CD4-positive, alpha-beta T cell treated with Interleukin-10 for 1 hour (primary cell): ENCODE data around the gene SERHL2.
"Not testable (repeated sequence)": the region's sequence is repeated elsewhere in the genome, so short reads cannot be mapped to it uniquely, and the experiment has no call there.

ENCODE experiments used
- DNase-seq: peaks from one replicate; pipeline ENCODE4 v3.0.0-alpha.2; 2020

The SERHL2 gene

DNA sequence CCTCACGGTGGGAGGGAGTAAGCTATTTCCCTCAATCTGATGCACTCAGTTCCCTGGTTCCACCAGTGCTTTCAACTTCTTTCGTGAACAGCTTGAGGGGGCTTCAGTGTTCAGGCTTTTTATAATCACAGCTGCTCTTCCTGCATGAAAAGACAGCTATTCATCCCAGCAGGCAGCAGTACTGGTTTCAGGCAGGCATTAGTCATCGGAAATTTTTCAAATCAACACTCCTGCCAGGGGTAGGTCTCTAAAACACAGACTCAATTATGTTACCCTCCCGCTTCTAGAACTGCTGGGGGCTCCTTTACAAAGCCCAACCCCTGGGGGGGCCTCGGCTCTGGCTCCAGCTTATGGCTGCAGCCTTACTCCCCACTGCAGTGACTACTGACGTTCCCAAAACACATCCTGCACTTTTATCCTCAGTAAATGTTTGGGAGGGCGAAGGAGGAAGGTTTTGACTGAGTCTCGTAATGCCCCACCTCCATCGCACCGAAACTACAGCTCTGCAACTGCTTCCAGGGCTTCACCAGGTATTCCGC lies 55.1 kb downstream of the SERHL2 start:
- no peak for DNase-seq

- no peak for DNase-seq
Observed at GRCh38 chr22:42610186-42610585, 56.4 kb downstream of the SERHL2 start.

DNA sequence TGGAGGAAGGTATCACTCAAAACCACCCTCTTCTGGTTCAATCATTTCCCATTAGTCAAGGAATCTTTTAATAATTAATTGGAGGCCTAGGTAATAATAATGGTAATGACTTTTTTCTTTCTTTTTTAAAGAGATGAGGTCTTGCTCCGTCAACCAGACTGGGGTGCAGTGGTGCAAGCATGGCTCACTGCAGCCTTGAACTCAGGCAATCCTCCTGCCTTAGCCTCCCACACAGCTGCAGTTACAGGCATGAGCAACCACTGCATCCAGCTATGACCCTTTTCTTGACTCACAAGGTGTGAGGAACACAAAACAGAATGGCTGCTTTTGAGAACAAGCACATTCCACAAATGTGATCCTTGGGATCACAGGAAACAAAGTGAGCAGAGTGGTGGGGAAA lies 57.3 kb downstream of the SERHL2 start:
- DNase-seq: no peak

DNA sequence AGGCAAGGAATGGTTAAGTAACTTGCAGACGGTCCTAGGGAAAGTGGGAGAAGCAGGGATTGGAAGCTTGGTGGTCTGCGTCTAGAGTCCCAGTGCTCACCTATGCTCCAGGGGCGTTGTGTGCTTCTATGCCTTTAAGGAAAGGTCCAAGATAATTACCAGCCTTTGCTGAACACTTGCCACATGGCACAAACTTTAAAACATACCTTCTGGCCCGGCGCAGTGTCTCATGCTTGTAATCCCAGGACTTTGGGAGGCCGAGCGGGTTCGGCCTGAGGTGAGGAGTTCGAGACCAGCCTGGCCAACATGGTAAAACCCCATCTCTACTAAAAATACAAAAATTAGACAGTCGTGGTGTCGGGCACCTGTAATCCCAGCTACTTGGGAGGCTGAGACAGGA lies 58.6 kb downstream of the SERHL2 start:
- no peak for DNase-seq

DNA sequence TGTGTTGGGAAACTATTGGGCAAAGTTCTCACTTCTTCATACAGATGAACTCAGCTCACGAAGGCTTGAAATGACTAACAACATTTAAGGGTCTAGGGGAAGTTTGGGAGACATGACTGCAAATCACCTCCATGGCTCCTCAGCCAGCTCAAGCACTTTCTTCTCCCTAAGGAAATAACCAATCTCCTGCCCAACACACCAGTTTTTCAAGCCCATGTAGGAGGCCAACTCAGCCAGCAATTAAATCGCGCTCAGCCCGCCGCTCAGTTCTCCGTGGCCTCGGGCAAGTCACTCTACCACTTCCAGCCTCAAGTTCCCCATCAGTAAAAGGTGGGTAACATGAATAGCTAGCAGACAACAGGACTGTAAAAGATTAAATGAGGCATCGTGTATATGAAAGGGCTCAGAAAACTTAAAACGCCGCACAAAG lies 60.1 kb downstream of the SERHL2 start:
- no peak for DNase-seq

DNA sequence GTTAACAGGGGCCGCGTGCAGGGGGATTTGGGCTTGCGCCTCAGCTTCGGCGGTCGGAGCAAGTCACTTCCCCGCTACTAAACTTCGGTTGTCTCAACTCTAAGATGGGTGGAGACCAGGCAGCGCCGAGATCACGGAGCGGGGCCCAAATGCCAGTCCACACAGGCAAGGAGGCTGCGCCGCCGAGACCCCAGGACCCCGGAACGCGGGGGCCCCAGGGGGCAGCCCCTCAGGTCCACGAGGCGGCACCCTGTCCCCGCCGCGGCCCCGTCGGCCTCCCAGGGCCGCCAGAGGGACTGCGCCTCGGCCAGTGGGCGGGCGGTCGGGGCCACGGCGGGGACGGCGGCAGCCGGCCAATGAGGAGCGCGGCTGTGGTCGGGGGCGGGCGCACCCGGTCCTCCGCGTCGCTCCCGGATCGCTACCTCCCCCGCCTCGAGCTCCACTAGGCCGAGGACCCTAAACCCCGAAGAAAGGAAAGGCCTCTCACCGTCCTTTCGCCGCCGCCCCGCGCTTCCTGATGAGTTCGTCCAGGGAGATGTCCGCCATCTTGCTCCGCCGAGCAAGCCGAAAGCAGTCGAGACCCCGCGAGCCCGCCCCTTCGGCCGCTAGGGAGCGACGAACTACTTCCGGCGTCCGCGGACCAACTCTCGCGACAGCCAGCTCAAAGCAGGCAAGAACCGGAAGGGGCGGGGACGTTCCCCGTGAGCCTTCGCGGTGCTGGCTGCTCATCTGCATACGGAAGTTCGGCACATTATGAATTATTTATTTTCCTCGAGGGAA lies 60.7 kb downstream of the SERHL2 start, which contains the start of gene POLDIP3:
POLDIP3 (minus strand) TSS at position 572 of the 780 bp plus-strand sequence; CDS start at position 546, 26 bp downstream.
- DNase-seq: peak; percentile 98

GRCh38 chr22:42615092-42615859 lies 61.5 kb downstream of the SERHL2 start:
- peak; percentile 92 for DNase-seq

DNA sequence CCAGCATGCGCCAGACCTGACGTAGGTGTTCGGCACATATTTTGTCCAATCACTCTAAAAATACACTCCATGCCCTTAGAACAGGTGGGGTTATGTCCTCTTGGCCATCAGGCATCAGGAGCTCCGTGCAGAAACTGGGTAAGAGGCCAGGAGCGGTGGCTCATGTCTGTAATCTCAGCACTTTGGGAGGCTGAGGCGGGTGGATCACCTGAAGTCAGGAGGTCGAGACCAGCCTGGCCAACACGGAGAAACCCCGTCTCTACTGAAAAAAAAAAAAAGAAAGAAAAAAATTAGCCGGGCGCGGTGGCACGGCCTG lies 62.1 kb downstream of the SERHL2 start:
- DNase-seq: not testable (repeated sequence)

DNA sequence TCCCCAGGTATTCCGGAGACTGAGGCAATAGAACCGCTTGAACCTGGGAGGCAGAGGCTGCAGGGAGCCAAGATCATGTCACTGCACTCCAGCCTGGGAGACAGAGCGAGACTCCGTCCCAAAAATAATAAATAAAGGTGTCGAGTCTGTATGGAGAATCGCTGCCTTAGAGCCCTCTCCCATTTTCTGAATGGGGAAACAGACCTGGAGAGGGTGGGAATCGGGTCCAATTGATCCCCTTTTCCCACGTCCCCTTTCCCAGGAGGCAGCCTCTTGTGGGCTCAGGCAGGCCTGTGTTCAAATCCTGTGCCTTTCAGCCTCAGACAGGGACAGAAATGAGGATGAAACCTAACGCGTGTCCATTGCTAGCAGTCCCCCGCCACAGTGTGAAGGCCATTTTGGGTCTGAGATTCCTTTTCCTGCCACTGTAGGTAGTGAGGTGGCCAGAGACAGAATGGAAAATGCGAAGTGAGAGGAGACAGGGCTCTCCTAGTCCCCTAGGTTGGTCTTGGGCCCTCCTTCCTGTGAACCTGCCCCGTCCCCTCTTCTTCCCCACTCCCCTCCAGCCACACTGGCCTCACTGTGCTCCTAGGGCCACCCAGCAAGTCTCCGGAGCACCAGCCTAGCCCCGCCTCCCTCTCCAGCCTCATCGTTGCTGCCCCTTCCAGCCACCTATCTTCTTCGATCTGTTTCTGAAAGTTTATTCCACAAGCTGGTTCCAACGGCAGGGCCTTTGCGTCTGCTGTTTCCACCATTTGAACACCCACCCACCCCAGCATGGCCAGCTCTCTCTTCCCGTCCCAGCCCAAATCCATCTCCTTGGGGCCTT lies 63.6 kb downstream of the SERHL2 start:
- no peak for DNase-seq

- DNase-seq: no peak
Observed at GRCh38 chr22:42619261-42620063, 65.7 kb downstream of the SERHL2 start.

- DNase-seq: no peak
Observed at GRCh38 chr22:42620084-42620483, 66.3 kb downstream of the SERHL2 start.

DNA sequence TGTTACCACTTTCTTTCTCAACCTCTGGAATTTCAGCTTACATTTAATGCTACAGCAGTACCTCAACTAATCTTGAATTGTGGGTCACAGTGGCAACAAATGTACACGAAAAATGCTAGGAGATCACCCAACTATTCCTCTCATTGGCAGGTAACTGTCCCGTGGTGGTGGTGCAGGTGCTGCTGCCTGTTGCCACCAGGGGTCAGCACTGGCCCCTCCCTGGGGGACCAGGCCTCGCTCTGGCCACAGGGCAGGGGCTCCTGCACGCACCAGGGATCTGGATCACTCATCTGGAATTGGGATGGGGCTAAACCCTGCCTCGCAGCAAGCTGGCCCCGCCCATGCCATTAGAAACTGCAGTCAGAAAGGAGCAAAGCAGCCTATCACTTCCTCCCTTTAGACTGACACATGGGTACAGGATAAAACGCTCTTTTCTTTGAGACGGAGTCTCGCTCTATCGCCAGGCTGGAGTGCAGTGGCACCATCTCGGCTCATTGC lies 67.8 kb downstream of the SERHL2 start:
- peak; percentile 63 for DNase-seq

DNA sequence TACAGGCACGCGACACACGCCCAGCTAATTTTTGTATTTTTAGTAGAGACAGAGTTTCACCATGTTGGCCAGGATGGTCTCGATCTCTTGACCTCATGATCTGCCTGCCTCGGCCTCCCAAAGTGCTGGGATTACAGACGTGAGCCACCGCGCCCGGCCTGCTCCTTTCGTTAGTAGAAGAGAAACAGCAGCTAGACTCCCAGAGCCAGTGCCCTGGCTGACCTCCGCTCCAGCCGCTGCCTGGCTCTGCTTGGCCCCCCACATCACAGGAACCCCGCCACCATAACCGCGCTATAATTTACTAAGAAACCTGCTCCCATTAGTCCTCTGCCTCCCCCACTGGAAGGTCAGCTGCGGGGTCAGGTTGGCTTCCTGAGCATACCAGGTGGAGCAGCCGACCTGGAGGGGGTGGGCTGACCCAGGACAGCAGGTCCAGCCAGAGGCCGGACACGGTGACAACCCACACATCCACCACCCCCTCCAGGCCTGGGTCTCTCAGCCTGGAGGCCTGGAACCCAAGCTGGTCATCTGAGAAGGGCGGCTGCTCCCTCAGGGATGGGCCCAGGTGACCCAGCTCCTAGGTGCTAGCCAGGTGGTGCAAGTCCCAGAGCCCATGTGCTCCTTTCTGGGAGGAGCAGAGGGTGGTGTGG lies 68.4 kb downstream of the SERHL2 start:
- DNase-seq: no peak

DNA sequence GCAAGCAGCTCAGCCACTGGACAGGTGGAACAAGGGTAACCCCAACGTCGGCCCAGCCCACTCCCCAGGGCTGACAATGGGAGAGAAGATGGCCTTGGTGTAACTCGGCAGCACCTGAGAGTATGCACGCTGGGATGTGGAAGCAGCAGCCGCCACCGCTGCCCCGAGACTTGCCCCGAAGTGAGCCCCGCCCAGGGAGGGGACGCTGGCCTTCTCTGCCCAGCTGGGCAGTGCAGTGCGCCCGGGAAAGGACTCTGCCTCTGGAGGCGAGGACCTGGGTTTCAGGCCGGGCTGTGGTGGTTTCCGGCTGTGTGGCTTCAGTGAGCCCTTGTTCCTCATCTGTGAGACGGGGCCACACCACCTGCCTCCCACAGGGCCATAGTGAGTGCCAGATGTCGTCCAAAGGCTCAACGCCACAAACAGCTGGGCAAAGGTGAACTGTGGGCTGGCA lies 69.6 kb downstream of the SERHL2 start:
- DNase-seq: no peak
